K562 (cell line): ENCODE measurements around the gene SRCIN1. TPM values are rescaled to one million over a fixed set of nuclear protein-coding genes. Genes with fewer than 3 reads are reported as not detected.

ENCODE experiments used
- ARID4B ChIP-seq: sonication (generic); formaldehyde crosslinking; IDR thresholded peaks from 2 replicates; pipeline ENCODE4 v1.8.0; 2022; ENCODE audit warnings: mild to moderate bottlenecking, missing genetic modification reagents
- BCOR ChIP-seq: fragments of 450-650 bp; IDR thresholded peaks from 2 replicates; pipeline ENCODE4 v1.6.1; 2016
- EGR1 ChIP-seq: fragments of 450-650 bp; conservative IDR thresholded peaks from 2 replicates; pipeline ENCODE4 v1.6.1; 2017; ENCODE audit warnings: mild to moderate bottlenecking
- EHMT2 ChIP-seq: fragments of 450-650 bp; IDR thresholded peaks from 2 replicates; pipeline ENCODE4 v1.6.1; 2018; ENCODE audit warnings: antibody characterized with exemption
- NFE2L1 ChIP-seq: fragments of 450-650 bp; IDR thresholded peaks from 2 replicates; pipeline ENCODE4 v1.6.1; 2016; ENCODE audit warnings: missing genetic modification characterization, low read depth, mild to moderate bottlenecking, missing compliant biosample characterization, moderate library complexity, borderline replicate concordance
- REST ChIP-seq, 2 experiments: fragments of 450-650 bp; formaldehyde crosslinking in 1 of 2; IDR thresholded peaks; 2 replicates each; pipeline versions ENCODE4 v1.4.0 to v1.6.1; 2014 to 2020; ENCODE audit warnings: mild to moderate bottlenecking in 2 of 2, borderline replicate concordance in 1 of 2, low read depth in 1 of 2
- ZBTB7A ChIP-seq: IDR thresholded peaks from 2 replicates; pipeline ENCODE4 v1.6.1; 2011; ENCODE audit warnings: low read depth, mild to moderate bottlenecking, low read length, moderate library complexity, borderline replicate concordance; ENCODE audit not compliant: control insufficient read depth
- ZNF174 ChIP-seq: fragments of 250-450 bp; sonication (Bioruptor Pico); IDR thresholded peaks from 2 replicates; pipeline ENCODE4 v1.4.0; 2020; ENCODE audit warnings: mild to moderate bottlenecking
- polyA plus RNA-seq, 8 experiments: library from polyadenylated mRNA; depleted of rRNA in 4 of 8; stranded (reverse) in 5 of 8; unstranded in 3 of 8; fragments of >200 nt; fragmentation: Nextera tagmentation in 2 of 8; fragmentation: Illumina TruSeq in 1 of 8; extraction: Ambion mirVana in 2 of 8; extraction: Trizol in 1 of 8; gene quantifications; 2 replicates each; pipeline versions ENCODE4 v1.2.1 to v1.2.3, GENCODE V29; 2011 to 2014; ENCODE audit warnings: inconsistent platforms in 1 of 8, missing spikeins in 1 of 8
- total RNA-seq, 7 experiments: library from RNA; depleted of rRNA in 6 of 7; stranded (reverse); fragments of >200 nt in 6 of 7; fragmentation: Illumina TruSeq in 2 of 7; extraction: Trizol in 2 of 7; gene quantifications; 2 replicates each; pipeline versions ENCODE4 v1.2.1 to v1.2.3, GENCODE V29; 2011 to 2021; ENCODE audit warnings: low replicate concordance in 1 of 7

The SRCIN1 gene
- total and polyA plus RNA-seq, 9 of the 15 experiments (the other 6 are each of a cell fraction or from before 2014, with no cell fraction given) = 0.09 to 0.33 (median 0.13) TPM; not detected in 6

- TF ChIP-seq REST (IDR thresholded peaks at IDR 0.05; ENCODE audit: borderline replicate concordance) (peak; percentile 53), REST (CRISPR knock-in tag; IDR thresholded peaks at IDR 0.05; ENCODE audit: low read depth) (no peak), ZBTB7A (peak; percentile 71; the same call in 1 of the 2 replicates), ZNF174 (CRISPR knock-in tag) (no peak), NFE2L1 (tag) (no peak), ARID4B (CRISPR knock-in tag) (no peak), EHMT2 (peak; percentile 72), EGR1 (peak; percentile 92), BCOR (0 out of 2 replicates have a peak, but pooled peaks have one; percentile 14)
Observed at GRCh38 chr17:38559051-38559879, 46.5 kb downstream of the SRCIN1 start (continued).
